Naive thymus-derived CD8-positive, alpha-beta T cell (primary cell): ENCODE results near the gene APPL2. TPM values are rescaled to one million over a fixed set of nuclear protein-coding genes. Genes with fewer than 3 reads are reported as not detected.
"Not testable (repeated sequence)": the region's sequence is repeated elsewhere in the genome, so short reads cannot be mapped to it uniquely, and the experiment has no call there.

Experiments used
- ATAC-seq, 2 donors: fragments of 150-1000 bp; cut with Tn5 transposase in 1 of 2; sonication (Bioruptor Pico), chemical (Tn5 transposase) in 1 of 2; 1 replicate in 1 of 2; 2 replicates in 1 of 2; pipeline ENCODE4 v1.10.0; 2021; ENCODE audit warnings: mild to moderate bottlenecking in 2 of 2, moderate library complexity in 2 of 2
- POLR2A ChIA-PET: fragments of 350-600 bp; sonication (Branson Sonifier 250); formaldehyde crosslinking; loops from one replicate; lab custom pipeline; 2021; ENCODE audit warnings: antibody characterized with exemption; lab: Charles Lee
- DNase-seq, 10 donors: peaks; one replicate each; pipeline versions ENCODE4 v3.0.0 to v3.0.0-alpha.2; 2020 to 2022
- H3K27ac Mint-ChIP-seq, 10 donors: one replicate each; pipeline ENCODE4 v1.8.0; 2020 to 2022; ENCODE audit warnings: mild to moderate bottlenecking in 10 of 10, mixed read lengths in 10 of 10, moderate library complexity in 4 of 10, inconsistent platforms in 1 of 10
- H3K27me3 Mint-ChIP-seq, 5 donors: one replicate each; pipeline ENCODE4 v1.8.0; 2021 to 2022; ENCODE audit warnings: mixed read lengths in 5 of 5
- H3K36me3 Mint-ChIP-seq, 3 donors: one replicate each; pipeline ENCODE4 v1.8.0; 2020 to 2022; ENCODE audit warnings: mixed read lengths in 3 of 3, mild to moderate bottlenecking in 2 of 3, inconsistent platforms in 1 of 3
- H3K4me1 Mint-ChIP-seq, 4 donors: one replicate each; pipeline ENCODE4 v1.8.0; 2021 to 2022; ENCODE audit warnings: mixed read lengths in 4 of 4
- H3K4me3 Mint-ChIP-seq, 10 donors: one replicate each; pipeline ENCODE4 v1.8.0; 2020 to 2022; ENCODE audit warnings: mild to moderate bottlenecking in 10 of 10, mixed read lengths in 10 of 10, moderate library complexity in 6 of 10, inconsistent platforms in 1 of 10
- H3K9me3 Mint-ChIP-seq, 9 donors: one replicate each; pipeline ENCODE4 v1.8.0; 2020 to 2022; ENCODE audit warnings: mixed read lengths in 9 of 9, mild to moderate bottlenecking in 3 of 9, inconsistent platforms in 1 of 9, moderate library complexity in 1 of 9
- polyA plus RNA-seq, 3 donors: library from polyadenylated mRNA; unstranded; fragments of 300-500 nt; fragmentation: Illumina TruSeq; gene quantifications; one replicate each; pipeline ENCODE4 v1.2.3, GENCODE V29; 2021
- total RNA-seq, 8 experiments: library from RNA in 2 of 8; stranded (reverse) in 2 of 8; gene quantifications; one replicate each; pipeline ENCODE4 v1.2.3 and lab custom pipeline; 2021 to 2026

The APPL2 gene
- total and polyA plus RNA-seq, 5 experiments from 2014 or later: 8.2 to 71.2 (median 14.6) TPM

- Mint-ChIP-seq H3K27ac (no peak overlapping the region), H3K4me3 (no peak overlapping the region), H3K4me1 (peaks cover 2 to 6% (median 4%) of the 10 kb centered on the region in 4 donors), H3K27me3 (peaks cover 0 to 4% (median 0%) of the 10 kb centered on the region in 5 donors), H3K9me3 (no peaks in the 10 kb centered on the region), H3K36me3 (no peaks in the 10 kb centered on the region)
- ATAC-seq (no peak), DNase-seq (no peak)
- POLR2A ChIA-PET: no interaction called here
These were observed 16.9 kb upstream of the APPL2 start for GRCh38 chr12:105252901-105253300.

- H3K36me3 Mint-ChIP-seq, H3K27ac Mint-ChIP-seq, H3K27me3 Mint-ChIP-seq, POLR2A ChIA-PET, ATAC-seq, H3K4me1 Mint-ChIP-seq, H3K4me3 Mint-ChIP-seq, H3K9me3 Mint-ChIP-seq, DNase-seq: not testable (repeated sequence)
These were observed 9.9 kb upstream of the APPL2 start for GRCh38 chr12:105245776-105246427.

GRCh38 chr12:105245291-105245690 is 9.3 kb upstream of the APPL2 start:
- DNase-seq: no peak
- H3K27ac Mint-ChIP-seq: no peak overlapping the region
- H3K36me3 Mint-ChIP-seq: no peaks in the 10 kb centered on the region
- peaks cover 0 to 7% (median 1%) of the 10 kb centered on the region in 5 donors for H3K27me3 Mint-ChIP-seq
- H3K4me1 Mint-ChIP-seq: no peaks in the 10 kb centered on the region
- no peak for ATAC-seq
- peaks cover 0 to 6% (median 0%) of the 10 kb centered on the region in 9 donors for H3K9me3 Mint-ChIP-seq
- no peak overlapping the region for H3K4me3 Mint-ChIP-seq
- POLR2A ChIA-PET: no interaction called here

- H3K4me1 Mint-ChIP-seq: peaks cover 7 to 10% (median 9%) of the 10 kb centered on the region in 4 donors
- no peaks in the 10 kb centered on the region for H3K36me3 Mint-ChIP-seq
- H3K9me3 Mint-ChIP-seq: peaks cover 0 to 2% (median 0%) of the 10 kb centered on the region in 9 donors
- no peak overlapping the region for H3K27ac Mint-ChIP-seq
- peaks cover 0 to 3% (median 0%) of the 10 kb centered on the region in 5 donors for H3K27me3 Mint-ChIP-seq
- no peak overlapping the region for H3K4me3 Mint-ChIP-seq
- DNase-seq (peak in 2 of 10 donors; percentile 12 to 13), ATAC-seq (no peak)
- POLR2A ChIA-PET: no interaction called here
These were observed 4.3 kb upstream of the APPL2 start for GRCh38 chr12:105240228-105240627.

GRCh38 chr12:105239304-105239703 is 3.3 kb upstream of the APPL2 start:
- Mint-ChIP-seq H3K4me1 (peaks cover 15 to 20% (median 18%) of the 10 kb centered on the region in 4 donors), H3K4me3 (no peak overlapping the region), H3K27me3 (peaks cover 0 to 3% (median 0%) of the 10 kb centered on the region in 5 donors), H3K36me3 (no peaks in the 10 kb centered on the region), H3K27ac (no peak overlapping the region), H3K9me3 (no peaks in the 10 kb centered on the region)
- ATAC-seq: no peak
- POLR2A ChIA-PET: no interaction called here
- no peak for DNase-seq

- H3K36me3 Mint-ChIP-seq: peaks cover 0 to 4% (median 0%) of the 10 kb centered on the region in 3 donors
- no peaks in the 10 kb centered on the region for H3K9me3 Mint-ChIP-seq
- H3K4me3 Mint-ChIP-seq: no peak overlapping the region
- DNase-seq: no peak
- no peak for ATAC-seq
- POLR2A ChIA-PET: no interaction called here
- peaks cover 22 to 36% (median 34%) of the 10 kb centered on the region in 4 donors for H3K4me1 Mint-ChIP-seq
- H3K27ac Mint-ChIP-seq: no peak overlapping the region
- H3K27me3 Mint-ChIP-seq: no peaks in the 10 kb centered on the region
These were observed 1.7 kb upstream of the APPL2 start for GRCh38 chr12:105237666-105238065.

GRCh38 chr12:105235281-105235731 is 668 bp downstream of the APPL2 start:
- Mint-ChIP-seq H3K36me3 (peaks cover 0 to 24% (median 0%) of the 10 kb centered on the region in 3 donors), H3K27ac (peak overlapping the region; percentile 28 to 96 (median 92)), H3K27me3 (no peaks in the 10 kb centered on the region), H3K4me3 (peak overlapping the region; percentile 79 to 95 (median 94)), H3K9me3 (no peaks in the 10 kb centered on the region), H3K4me1 (peaks cover 25 to 59% (median 55%) of the 10 kb centered on the region in 4 donors)
- POLR2A ChIA-PET: interaction anchor here (1.2 to 2.1 kb wide), 8 partner anchors 9 to 1123 kb away, joined by 3 to 13 read pairs (median 6); partner anchors contain the start of genes C12orf75, POLR3B and WASHC4
- ATAC-seq (peak in 1 of 2 donors; percentile 1), DNase-seq (no peak)

- Mint-ChIP-seq H3K4me1 (peaks cover 25 to 62% (median 59%) of the 10 kb centered on the region in 4 donors), H3K36me3 (peaks cover 0 to 33% (median 0%) of the 10 kb centered on the region in 3 donors), H3K27ac (peak overlapping the region in 9 of 10 donors; percentile 27 to 96 (median 91))
These were observed 1.8 kb downstream of the APPL2 start for GRCh38 chr12:105234197-105234596.

GRCh38 chr12:105233041-105233905 is 2.7 kb downstream of the APPL2 start:
- peak overlapping the region in 9 of 10 donors; percentile 5 to 94 (median 79) for H3K4me3 Mint-ChIP-seq
- ATAC-seq (no peak), DNase-seq (no peak)
- peaks cover 27 to 71% (median 66%) of the 10 kb centered on the region in 4 donors for H3K4me1 Mint-ChIP-seq
- no peaks in the 10 kb centered on the region for H3K9me3 Mint-ChIP-seq
- no peaks in the 10 kb centered on the region for H3K27me3 Mint-ChIP-seq
- H3K36me3 Mint-ChIP-seq: peaks cover 0 to 42% (median 8%) of the 10 kb centered on the region in 3 donors
- peak overlapping the region in 4 of 10 donors; percentile 33 to 94 (median 51) for H3K27ac Mint-ChIP-seq
- POLR2A ChIA-PET: interaction anchor here (1.1 kb wide), 1 partner anchor 126 kb away, joined by 3 read pairs; the partner anchor contains the start of gene WASHC4

More at GRCh38 chr12:105234197-105234596, 1.8 kb downstream of the APPL2 start:
- H3K9me3 Mint-ChIP-seq: no peaks in the 10 kb centered on the region
- H3K4me3 Mint-ChIP-seq: peak overlapping the region; percentile 79 to 95 (median 94)
- ATAC-seq (no peak), DNase-seq (no peak)
- no peaks in the 10 kb centered on the region for H3K27me3 Mint-ChIP-seq
- POLR2A ChIA-PET: interaction anchor here (1.1 to 2.1 kb wide), 3 partner anchors 8 to 127 kb away, joined by 3 to 9 read pairs (median 4); partner anchors contain the start of gene WASHC4

GRCh38 chr12:105231396-105231795 is 4.6 kb downstream of the APPL2 start:
- Mint-ChIP-seq H3K4me1 (peaks cover 28 to 79% (median 72%) of the 10 kb centered on the region in 4 donors), H3K36me3 (peaks cover 0 to 55% (median 15%) of the 10 kb centered on the region in 3 donors), H3K27ac (no peak overlapping the region), H3K9me3 (no peaks in the 10 kb centered on the region), H3K27me3 (no peaks in the 10 kb centered on the region), H3K4me3 (peak overlapping the region in 1 of 10 donors; percentile 6)
- DNase-seq (no peak), ATAC-seq (no peak)
- POLR2A ChIA-PET: no interaction called here

- H3K4me3 Mint-ChIP-seq: no peak overlapping the region
- no peaks in the 10 kb centered on the region for H3K27me3 Mint-ChIP-seq
- H3K27ac Mint-ChIP-seq: peak overlapping the region in 2 of 10 donors; percentile 60 to 79
- POLR2A ChIA-PET: no interaction called here
- no peaks in the 10 kb centered on the region for H3K9me3 Mint-ChIP-seq
- ATAC-seq (no peak), DNase-seq (no peak)
- peaks cover 0 to 75% (median 15%) of the 10 kb centered on the region in 3 donors for H3K36me3 Mint-ChIP-seq
- H3K4me1 Mint-ChIP-seq: peaks cover 17 to 74% (median 69%) of the 10 kb centered on the region in 4 donors
These were observed 6.6 kb downstream of the APPL2 start for GRCh38 chr12:105229371-105229770.

GRCh38 chr12:105228966-105229365 is 7.0 kb downstream of the APPL2 start:
- Mint-ChIP-seq H3K4me1 (peaks cover 14 to 70% (median 65%) of the 10 kb centered on the region in 4 donors), H3K4me3 (no peak overlapping the region), H3K27me3 (no peaks in the 10 kb centered on the region), H3K9me3 (no peaks in the 10 kb centered on the region), H3K27ac (peak overlapping the region in 2 of 10 donors; percentile 40 to 62), H3K36me3 (peaks cover 0 to 79% (median 15%) of the 10 kb centered on the region in 3 donors)
- POLR2A ChIA-PET: no interaction called here
- DNase-seq (no peak), ATAC-seq (no peak)
